Activated CD4-positive, CD25-positive, alpha-beta regulatory T cell treated with anti-CD3 and anti-CD28 coated beads, Interleukin-2, amount 50 U/mL, for 24 hours (primary cell): ENCODE measurements around the gene GRK1.

Source experiments
- ATAC-seq, 2 donors: fragments of 150-1000 bp; cut with Tn5 transposase; one replicate each; pipeline ENCODE4 v1.10.0; 2021; ENCODE audit warnings: mild to moderate bottlenecking in 1 of 2, moderate library complexity in 1 of 2

The GRK1 gene

GRCh38 chr13:113763254-113763653, 96.2 kb downstream of the GRK1 start:
- ATAC-seq, result no peak

GRCh38 chr13:113763961-113764792, 97.2 kb downstream of the GRK1 start:
- no peak for ATAC-seq

- no peak for ATAC-seq
Measured at GRCh38 chr13:113764793-113765563, 98.0 kb downstream of the GRK1 start.

GRCh38 chr13:113765564-113765910, 98.5 kb downstream of the GRK1 start:
- ATAC-seq, result no peak

GRCh38 chr13:113766035-113766800, 99.2 kb downstream of the GRK1 start:
- ATAC-seq, result no peak

- no peak for ATAC-seq
Measured at GRCh38 chr13:113767366-113767765, 100.3 kb downstream of the GRK1 start.

GRCh38 chr13:113768018-113768905, 101.2 kb downstream of the GRK1 start:
- no peak for ATAC-seq

- no peak for ATAC-seq
Measured at GRCh38 chr13:113769106-113769505, 102.1 kb downstream of the GRK1 start.

GRCh38 chr13:113769881-113770280, 102.9 kb downstream of the GRK1 start:
- ATAC-seq, result no peak

GRCh38 chr13:113770441-113770840, 103.4 kb downstream of the GRK1 start:
- no peak for ATAC-seq

- ATAC-seq, result no peak
Measured at GRCh38 chr13:113770937-113771336, 103.9 kb downstream of the GRK1 start.

GRCh38 chr13:113771709-113772331, 104.8 kb downstream of the GRK1 start:
- ATAC-seq, result peak; percentile 75 to 92

- ATAC-seq, result no peak
Measured at GRCh38 chr13:113774177-113775107, 107.4 kb downstream of the GRK1 start.

GRCh38 chr13:113775451-113776145, 108.6 kb downstream of the GRK1 start:
- ATAC-seq, result no peak

- no peak for ATAC-seq
Measured at GRCh38 chr13:113776231-113777125, 109.5 kb downstream of the GRK1 start.

- no peak for ATAC-seq
Measured at GRCh38 chr13:113777311-113778260, 110.6 kb downstream of the GRK1 start.

GRCh38 chr13:113781571-113781970, 114.6 kb downstream of the GRK1 start:
- no peak for ATAC-seq

GRCh38 chr13:113782472-113782871, 115.5 kb downstream of the GRK1 start:
- ATAC-seq, result no peak
